ENCODE measurements around the gene NIPBL. TPM values are rescaled to one million over a fixed set of nuclear protein-coding genes. Genes with fewer than 3 reads are reported as not detected.

Gene NIPBL
- total RNA-seq, 4 donors from 2014 or later = 26.7 to 73.8 (median 64.4) TPM

DNA sequence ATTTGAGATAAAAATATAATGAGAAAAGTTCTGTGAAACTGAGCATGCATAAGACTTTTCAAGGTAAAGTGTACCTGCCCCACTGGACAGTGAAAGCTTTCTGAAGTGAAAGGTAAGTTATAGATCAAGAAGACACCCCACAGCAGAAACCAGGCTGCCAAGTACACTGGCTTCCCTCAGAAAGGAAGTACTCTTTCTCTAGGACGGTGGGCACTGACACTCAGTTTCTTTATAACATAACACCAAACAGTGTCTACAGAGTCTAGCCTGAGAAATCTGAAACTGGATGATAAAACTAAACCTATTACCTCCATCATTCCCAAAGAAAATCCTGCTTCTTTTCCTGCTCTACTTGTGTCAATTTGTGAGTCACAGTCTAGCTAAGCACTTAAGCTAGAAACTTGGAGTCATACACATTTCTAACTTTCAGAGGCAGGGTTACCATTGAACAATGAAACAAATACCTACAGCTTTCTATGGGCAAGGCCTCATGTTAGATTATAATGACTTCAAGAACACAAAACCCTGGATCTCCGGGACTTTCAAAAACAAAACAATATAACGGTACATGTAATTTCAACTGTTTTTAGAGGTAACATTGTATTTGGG lies 235.9 kb downstream of the NIPBL start:
- Histone ChIP-seq H3K9me3 (no peaks in the 10 kb centered on the region), H3K4me3 (no peak overlapping the region), H3K27ac (no peak overlapping the region), H3K4me1 (peaks cover 0 to 18% (median 6%) of the 10 kb centered on the region in 4 donors), H3K36me3 (peaks cover 0 to 31% (median 7%) of the 10 kb centered on the region in 4 donors), H3K27me3 (no peaks in the 10 kb centered on the region)
- in situ Hi-C loops (cut with MboI; ENCODE audit: low pct_ligation_motif_present in 1 of 4, low pct_unique_long_range_greater_than_20kb in 1 of 4, low sequenced_read_pairs in 3 of 4) (no loop called here), intact Hi-C loops (cut with DNase I; ENCODE audit: low total_unique reads) (no loop called here)
- 82 to 95% methylated on average over 2 to 3 of the region's 3 CpGs for WGBS, 2 donors (ENCODE audit: low coverage in 1 of 2)
- no peak for TF ChIP-seq POLR2A (IDR thresholded peaks at IDR 0.05)
- TF ChIP-seq EP300 (IDR thresholded peaks at IDR 0.05; ENCODE audit: low read depth) = no peak
- TF ChIP-seq, protein P1, sequence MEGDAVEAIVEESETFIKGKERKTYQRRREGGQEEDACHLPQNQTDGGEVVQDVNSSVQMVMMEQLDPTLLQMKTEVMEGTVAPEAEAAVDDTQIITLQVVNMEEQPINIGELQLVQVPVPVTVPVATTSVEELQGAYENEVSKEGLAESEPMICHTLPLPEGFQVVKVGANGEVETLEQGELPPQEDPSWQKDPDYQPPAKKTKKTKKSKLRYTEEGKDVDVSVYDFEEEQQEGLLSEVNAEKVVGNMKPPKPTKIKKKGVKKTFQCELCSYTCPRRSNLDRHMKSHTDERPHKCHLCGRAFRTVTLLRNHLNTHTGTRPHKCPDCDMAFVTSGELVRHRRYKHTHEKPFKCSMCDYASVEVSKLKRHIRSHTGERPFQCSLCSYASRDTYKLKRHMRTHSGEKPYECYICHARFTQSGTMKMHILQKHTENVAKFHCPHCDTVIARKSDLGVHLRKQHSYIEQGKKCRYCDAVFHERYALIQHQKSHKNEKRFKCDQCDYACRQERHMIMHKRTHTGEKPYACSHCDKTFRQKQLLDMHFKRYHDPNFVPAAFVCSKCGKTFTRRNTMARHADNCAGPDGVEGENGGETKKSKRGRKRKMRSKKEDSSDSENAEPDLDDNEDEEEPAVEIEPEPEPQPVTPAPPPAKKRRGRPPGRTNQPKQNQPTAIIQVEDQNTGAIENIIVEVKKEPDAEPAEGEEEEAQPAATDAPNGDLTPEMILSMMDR (IDR thresholded peaks at IDR 0.05) = no peak
- TF ChIP-seq POLR2AphosphoS5 (IDR thresholded peaks at IDR 0.05) = no peak
- no peak for DNase-seq

Measured in transverse colon (tissue), 4 donors.